Keratinocyte (primary cell): Measurements from ENCODE around the gene AKAP6.

Experiments
- CTCF ChIP-seq, 3 experiments: IDR thresholded peaks in 1 of 3; conservative IDR thresholded peaks in 1 of 3; optimal IDR thresholded peaks in 1 of 3; 2 replicates in 2 of 3; 3 replicates in 1 of 3; pipeline versions ENCODE3 to v1.5.1; 2011; ENCODE audit warnings: low read length in 3 of 3, mild to moderate bottlenecking in 3 of 3, moderate library complexity in 2 of 3, control low read depth in 1 of 3, inconsistent platforms in 1 of 3; ENCODE audit not compliant: insufficient read depth in 2 of 3; ENCODE audit errors: extremely low read depth in 1 of 3
- EZH2 ChIP-seq: IDR thresholded peaks from one replicate; pipeline ENCODE4 v1.6.1; 2012; ENCODE audit warnings: inconsistent platforms, mild to moderate bottlenecking, low read length, moderate library complexity

GRCh38 chr14:32710231-32710671 lies 381.2 kb downstream of the AKAP6 start:
- no peak for TF ChIP-seq EZH2
- TF ChIP-seq CTCF (optimal IDR thresholded peaks at IDR 0.05 in 1 of 3, IDR thresholded peaks at IDR 0.05 in 1 of 3, conservative IDR thresholded peaks at IDR 0.05 in 1 of 3; ENCODE audit: extremely low read depth in 1 of 3, insufficient read depth in 2 of 3, low read length in 3 of 3): no peak
